Gastroesophageal sphincter (tissue), 3 donors: Measurements from ENCODE around the gene GTF2A1.

Source experiments
- EP300 ChIP-seq: sonication (generic); formaldehyde crosslinking; IDR thresholded peaks from one replicate; pipeline ENCODE4 v1.6.1; 2017; ENCODE audit warnings: antibody characterized with exemption, mild to moderate bottlenecking
- POLR2A ChIP-seq, 2 donors: fragments of 450-650 bp; IDR thresholded peaks; one replicate each; pipeline ENCODE4 v1.6.1; 2017; ENCODE audit warnings: antibody characterized with exemption in 2 of 2, mild to moderate bottlenecking in 2 of 2, moderate library complexity in 1 of 2
- POLR2AphosphoS5 ChIP-seq: sonication (generic); formaldehyde crosslinking; IDR thresholded peaks from one replicate; pipeline ENCODE4 v1.6.1; 2017; ENCODE audit warnings: antibody characterized with exemption
- TF ChIP-seq, protein P1 (sequence below), 4 experiments: fragments of 200-600 bp in 2 of 4; fragments of 450-650 bp in 2 of 4; sonication (generic) in 1 of 4; IDR thresholded peaks; one replicate each; pipeline ENCODE4 v1.5.1; 2017 to 2019; ENCODE audit warnings: antibody characterized with exemption in 4 of 4, mild to moderate bottlenecking in 2 of 4, moderate library complexity in 2 of 4

DNA sequence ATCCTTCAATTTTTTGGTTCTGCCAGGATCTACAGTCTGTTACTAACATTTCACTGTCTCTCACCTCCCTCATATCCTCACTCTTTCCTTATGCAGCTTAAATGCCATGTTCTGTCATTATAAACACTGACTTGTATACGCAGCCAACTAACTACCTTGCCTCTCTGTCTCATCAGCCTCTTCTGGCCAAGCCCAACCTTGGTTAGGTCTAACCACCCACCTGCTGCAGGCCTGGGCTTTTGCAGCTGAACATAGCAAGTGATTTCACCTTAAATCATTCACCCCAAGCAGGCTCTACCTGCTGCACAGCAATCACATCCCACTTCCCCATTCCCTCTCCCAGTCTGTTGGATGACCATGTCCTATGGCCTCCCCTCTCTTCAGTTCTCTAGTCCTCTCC is 91.5 kb downstream of the GTF2A1 start:
- TF ChIP-seq, protein P1, sequence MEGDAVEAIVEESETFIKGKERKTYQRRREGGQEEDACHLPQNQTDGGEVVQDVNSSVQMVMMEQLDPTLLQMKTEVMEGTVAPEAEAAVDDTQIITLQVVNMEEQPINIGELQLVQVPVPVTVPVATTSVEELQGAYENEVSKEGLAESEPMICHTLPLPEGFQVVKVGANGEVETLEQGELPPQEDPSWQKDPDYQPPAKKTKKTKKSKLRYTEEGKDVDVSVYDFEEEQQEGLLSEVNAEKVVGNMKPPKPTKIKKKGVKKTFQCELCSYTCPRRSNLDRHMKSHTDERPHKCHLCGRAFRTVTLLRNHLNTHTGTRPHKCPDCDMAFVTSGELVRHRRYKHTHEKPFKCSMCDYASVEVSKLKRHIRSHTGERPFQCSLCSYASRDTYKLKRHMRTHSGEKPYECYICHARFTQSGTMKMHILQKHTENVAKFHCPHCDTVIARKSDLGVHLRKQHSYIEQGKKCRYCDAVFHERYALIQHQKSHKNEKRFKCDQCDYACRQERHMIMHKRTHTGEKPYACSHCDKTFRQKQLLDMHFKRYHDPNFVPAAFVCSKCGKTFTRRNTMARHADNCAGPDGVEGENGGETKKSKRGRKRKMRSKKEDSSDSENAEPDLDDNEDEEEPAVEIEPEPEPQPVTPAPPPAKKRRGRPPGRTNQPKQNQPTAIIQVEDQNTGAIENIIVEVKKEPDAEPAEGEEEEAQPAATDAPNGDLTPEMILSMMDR (IDR thresholded peaks at IDR 0.05): no peak
- TF ChIP-seq POLR2A (IDR thresholded peaks at IDR 0.05) (no peak), EP300 (no peak), POLR2AphosphoS5 (no peak)
